Right lung (tissue), 5 donors: ENCODE measurements around the gene RFLNA. TPM values are rescaled to one million over a fixed set of nuclear protein-coding genes. Genes with fewer than 3 reads are reported as not detected.
"Not testable (repeated sequence)": the region's sequence is repeated elsewhere in the genome, so short reads cannot be mapped to it uniquely, and the experiment has no call there.

Experiments used
- DNase-seq, 2 donors: peaks; one replicate each; pipeline ENCODE4 v3.0.0-alpha.2; 2013
- polyA plus RNA-seq, 5 donors: library from polyadenylated mRNA; unstranded; fragments of 120-200 nt; gene quantifications; one replicate each; pipeline versions ENCODE4 v1.2.1 to v1.2.3, GENCODE V29; 2013; ENCODE audit warnings: inconsistent platforms in 1 of 5, low replicate concordance in 1 of 5; ENCODE audit not compliant: insufficient read length in 5 of 5, insufficient read depth in 1 of 5

The RFLNA gene
- polyA plus RNA-seq, 5 donors = 2.7 to 4.6 (median 3.5) TPM

DNA sequence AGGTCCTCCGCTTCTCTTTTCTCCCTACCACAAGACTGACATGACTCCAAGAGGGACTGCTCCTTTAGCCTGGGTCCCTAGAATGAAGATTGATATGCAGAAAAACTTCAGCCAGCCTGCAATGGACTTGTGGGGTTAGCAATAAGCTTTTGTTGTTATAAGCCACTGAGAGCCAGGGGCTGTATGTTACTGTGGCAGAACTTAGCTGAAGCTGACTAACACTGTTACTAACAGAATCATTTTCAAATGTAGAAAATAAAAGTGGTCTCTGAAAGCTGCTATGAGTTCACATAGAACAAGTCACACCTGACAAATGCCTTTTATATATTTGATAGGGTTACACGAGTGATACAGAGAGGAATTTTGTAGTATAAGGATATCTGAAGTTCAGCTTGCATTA lies 13.6 kb upstream of the RFLNA start:
- no peak for DNase-seq

DNA sequence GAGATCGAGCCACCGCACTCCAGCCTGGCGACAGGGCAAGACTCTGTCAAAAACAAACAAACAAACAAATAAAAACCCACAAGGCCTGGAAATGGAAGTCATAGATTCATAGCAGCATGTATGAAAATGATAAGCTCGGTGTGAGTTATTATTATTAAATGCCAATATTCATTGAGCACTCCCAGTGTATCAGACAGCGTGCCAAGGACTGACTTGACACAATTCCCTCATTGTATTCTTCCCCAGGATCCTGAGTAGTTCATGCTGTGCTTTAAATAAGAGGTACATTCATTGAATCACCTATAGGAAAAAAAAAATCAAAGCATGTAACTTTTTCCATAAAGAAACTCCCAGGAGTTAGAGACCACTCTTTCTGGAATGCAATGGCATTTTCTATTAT lies 12.6 kb upstream of the RFLNA start:
- no peak for DNase-seq

DNA sequence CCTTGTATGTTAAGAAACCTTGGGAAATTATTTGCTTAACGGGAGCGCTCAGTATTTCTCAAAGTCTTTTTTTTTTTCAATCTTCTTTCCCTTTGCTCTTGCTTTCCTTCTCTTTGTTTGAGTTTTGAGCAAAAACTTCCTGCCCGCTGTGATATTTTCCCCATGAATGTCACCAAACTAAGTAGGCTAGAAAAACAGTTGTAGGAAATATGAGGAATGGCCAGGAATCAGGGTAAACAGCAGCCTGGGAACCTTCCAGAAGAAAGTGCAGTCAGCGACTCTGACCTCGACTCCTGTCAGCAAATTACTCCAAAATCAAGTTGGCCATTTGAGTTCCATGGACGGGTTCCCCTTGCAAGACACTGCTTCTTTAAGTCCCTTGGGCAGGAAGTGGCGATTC lies 11.6 kb upstream of the RFLNA start:
- DNase-seq = no peak

DNA sequence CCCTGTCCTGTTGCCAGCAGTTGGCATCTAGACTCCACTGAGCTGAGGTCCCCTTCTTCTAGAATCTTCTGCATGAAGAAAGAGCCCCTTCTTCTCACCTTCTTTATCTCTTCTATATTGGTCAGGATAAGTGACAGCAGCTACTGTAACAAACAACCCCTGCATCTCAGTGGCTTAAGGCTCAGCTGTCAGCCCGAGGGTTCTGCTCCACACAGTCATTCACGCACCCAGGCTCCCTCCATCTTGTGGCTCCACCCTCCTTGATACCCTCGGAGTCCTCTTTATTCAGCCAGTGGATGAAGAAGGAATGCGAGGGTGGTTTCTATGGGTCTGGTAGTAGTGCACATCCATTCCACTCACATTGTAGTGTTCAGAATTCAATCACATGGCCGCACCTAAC lies 10.5 kb upstream of the RFLNA start:
- DNase-seq = no peak

DNA sequence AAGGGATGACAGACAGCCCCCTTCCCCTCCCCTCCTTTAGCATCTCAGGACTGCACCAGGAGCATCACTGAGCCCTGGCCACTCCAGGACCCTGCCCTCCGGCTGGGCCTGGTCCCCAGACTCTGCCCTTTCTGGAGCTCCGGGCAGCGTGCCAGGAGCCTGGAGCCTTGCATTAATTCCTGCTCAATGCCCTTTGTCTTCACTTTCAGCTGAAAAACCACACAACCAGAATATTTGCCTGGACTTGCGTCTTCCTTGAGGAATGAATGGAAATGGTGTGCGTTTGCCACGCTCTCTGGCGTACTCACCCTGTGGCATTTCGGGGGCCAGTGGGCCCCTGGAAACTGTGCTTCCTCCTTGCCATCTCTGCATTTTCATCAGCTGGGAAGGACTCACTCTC lies 8.5 kb upstream of the RFLNA start:
- no peak for DNase-seq

DNA sequence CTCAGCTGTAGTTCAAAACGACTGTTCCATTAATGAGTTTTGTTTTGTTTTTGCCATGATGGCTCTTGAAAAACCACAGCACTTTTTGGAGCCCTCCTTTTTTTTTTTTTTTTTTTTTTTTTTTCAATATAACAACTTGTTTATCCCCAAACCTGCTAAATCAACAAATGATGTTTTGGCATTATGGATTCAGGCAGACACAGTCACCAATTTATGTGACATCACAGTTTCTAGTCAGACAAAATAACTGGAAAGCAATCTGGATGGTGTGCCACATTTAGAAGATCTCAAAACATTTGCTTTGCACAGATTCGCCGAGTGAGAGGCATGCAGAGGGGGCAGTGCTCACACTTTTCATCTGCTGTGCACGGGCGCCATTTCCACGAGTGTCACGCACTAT lies 7.9 kb upstream of the RFLNA start:
- DNase-seq = no peak

DNA sequence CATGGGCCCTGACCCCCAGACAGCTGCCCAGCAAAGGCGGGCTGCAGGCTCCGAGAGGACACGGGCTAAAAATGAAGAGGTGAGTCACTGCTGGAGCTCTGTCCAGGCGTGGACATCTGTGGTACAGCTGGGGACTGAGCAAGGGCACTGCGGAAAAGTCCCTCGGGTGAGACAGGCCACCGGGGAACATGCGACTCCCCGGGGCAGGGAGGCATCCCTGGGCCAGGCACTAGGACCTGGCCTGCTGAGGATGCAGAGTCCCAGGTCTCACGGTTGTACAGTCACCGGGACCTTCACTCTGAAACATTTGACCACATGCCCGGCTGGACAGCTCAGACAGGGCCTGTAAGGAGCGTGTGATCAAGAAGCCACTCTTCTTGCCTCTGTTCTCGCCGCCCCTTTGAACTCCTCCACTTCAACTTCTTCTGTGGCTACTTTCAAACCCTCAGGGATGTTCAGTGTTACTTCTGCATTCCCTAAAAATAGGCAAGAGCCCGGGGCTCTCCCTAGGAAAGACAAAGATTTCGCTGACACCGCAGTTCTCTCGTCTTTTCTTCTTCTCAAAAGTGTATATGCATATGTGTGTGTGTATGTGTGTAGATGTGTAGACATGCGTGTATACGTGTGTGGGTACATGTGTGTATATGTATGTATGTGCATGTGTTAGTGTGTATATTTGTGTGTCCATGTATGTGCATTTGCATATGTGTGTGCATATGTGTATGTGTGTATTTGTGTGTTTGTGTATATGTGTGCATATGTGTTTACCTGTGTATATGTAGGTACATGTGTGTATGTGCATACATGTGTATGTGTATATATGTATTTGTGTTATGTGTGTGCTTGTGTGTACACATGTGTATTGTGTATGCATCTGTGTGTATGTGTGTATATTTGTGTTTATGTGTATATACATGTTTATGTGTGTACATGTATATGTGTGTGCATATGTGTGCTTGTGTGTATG lies 5.0 kb upstream of the RFLNA start:
- no peak for DNase-seq

DNA sequence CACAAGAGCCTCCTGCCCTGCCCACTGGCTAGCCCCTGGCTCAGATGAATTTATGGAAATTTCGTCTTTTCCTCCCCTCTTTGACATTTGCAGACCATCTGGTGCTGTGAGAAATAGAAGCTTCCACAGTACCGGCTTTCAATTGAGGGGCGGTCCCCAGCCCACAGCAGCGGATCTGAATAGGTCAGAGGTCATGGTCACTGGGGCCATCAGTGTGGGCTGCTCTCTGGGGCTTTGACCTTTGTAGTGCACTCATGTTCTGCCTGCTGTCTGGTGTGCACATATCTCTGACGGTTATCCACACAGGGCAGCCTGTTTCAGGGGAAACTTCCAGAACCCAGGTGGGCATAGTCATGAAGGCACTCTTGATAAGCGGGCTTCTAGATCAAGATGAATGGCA lies 2.5 kb upstream of the RFLNA start:
- DNase-seq = no peak

DNA sequence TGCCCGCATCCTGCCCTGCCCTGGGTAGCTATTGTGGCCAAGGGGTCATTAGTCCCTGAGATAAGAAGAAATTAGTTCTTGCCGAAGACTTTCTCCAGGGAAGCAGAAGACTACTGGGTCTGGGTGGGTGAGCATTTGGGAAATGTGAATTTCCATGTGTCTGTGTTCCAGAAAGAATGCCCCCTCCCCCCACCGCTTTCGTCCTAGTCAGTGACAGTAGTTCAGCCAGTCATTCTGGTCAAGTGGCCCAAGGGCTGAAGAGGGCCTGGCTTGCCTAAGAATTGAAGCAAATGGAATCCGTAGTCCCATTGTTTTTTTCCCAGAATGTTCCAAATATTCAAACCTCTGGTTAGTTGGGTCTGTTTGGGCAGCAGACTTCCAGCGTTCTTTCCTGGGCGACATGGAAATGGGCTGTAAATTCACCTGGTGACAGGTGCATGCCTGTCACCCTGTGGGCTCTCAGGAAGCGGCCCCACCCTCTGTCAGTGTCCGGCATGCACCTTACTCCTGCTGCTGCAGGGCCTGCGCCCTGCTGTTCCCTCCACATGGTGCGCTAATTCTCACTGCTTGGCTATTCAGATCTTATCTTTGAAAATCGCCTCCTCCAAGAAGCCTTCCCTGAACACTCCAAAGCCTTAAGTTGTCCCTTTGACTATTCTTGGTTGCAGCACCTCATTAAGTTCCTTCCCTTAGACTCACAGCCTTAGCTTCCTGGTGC lies 1.4 kb upstream of the RFLNA start:
- DNase-seq = no peak

DNA sequence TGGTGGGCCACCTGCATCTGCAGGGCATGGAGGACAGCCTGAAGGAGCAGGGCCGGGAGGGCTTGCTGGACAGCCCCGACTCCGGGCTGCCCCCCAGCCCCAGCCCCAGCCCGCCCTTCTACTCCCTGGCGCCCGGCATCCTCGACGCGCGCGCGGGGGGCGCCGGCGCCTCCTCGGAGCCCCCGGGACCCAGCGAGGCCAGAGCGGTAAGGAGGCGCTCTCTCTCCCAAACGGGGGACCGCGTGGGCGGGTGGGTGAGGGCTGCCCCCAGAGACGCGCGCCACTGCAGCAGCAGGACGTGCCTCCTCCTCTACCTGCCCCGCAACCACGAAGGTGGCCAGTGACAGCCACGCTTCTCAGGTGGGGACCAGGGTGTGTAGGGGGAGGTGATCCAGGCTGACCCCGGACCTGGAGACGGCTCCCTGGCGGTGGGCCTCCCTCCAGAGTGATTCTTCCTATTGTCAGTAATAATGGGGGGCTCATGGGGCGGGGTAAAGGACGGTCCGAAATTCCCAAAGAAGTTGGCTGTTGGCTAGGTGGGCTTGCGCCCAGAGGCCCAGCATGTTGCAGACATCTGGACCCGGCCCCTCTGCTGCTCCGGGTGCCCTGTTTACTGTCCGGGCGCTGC lies 652 bp downstream of the RFLNA start:
- no peak for DNase-seq

DNA sequence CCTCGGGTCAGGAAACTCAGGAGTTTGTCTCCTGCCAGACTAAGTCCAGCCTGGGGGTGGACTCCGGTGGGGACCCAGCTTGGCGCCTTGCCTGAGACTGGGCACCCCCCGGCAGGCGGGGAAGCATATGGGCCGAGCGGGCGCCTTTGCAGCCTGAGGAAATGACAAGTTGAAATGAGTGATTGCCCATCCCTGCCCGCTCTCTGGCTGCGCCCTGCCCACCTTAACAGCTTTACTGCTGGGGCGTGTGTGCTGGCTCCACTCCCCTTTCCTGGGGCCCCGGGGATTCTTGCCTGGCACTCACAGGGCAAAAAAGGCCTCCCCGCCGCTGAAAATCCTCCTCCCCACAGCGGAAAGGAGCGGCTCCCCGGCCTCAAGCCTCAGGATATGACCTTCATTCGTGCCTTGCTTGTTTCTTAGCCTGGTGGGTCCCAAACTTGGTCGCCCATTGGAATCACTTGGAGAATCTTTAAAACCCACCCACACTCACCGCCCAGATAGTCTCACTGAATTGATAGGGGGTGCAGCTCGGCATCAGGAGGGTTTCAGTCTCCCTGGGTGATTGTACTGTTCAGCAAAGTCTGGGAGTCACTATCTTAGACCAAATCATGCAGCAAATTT lies 1.5 kb downstream of the RFLNA start:
- no peak for DNase-seq

DNA sequence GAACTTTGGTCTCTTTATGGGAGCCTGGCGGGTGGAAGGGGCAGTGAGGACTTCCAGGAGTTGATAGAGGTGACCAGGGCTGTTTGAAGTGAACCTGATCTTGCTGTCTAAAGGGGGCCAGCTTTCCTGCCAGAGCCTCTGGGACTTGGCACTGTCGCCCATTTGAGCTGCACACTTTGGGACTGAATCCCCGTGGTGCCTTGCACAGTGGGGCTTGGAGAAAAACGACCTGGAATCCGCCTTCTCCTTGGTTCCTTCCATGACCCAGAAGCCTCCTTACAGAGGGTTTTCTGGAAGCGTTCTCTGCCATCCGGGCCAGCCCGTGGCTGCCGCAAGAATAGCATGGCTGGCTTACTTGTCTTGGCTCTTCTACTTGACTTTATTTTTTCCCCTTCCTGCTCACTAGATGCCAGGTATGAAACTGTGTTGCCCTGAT lies 2.0 kb downstream of the RFLNA start:
- DNase-seq = no peak

DNA sequence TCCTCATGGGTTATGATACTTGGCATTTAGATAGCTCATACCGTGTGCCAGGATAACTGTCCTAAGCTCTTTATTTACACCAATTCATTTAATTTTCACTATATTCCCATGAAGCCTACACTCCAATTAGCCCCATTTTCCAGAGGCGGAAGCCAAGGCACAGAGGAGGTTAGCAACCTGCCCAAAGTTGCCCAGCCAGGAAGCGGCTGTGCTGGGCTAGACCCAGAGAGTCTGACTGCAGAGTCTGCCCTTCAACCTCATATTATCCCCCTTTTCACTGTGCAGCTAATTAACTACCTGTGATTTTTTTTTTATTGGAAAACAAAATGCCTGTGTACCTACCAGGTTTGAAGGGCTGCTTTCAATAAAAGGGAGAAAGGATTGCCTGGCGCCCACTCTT lies 2.5 kb downstream of the RFLNA start:
- DNase-seq = no peak

DNA sequence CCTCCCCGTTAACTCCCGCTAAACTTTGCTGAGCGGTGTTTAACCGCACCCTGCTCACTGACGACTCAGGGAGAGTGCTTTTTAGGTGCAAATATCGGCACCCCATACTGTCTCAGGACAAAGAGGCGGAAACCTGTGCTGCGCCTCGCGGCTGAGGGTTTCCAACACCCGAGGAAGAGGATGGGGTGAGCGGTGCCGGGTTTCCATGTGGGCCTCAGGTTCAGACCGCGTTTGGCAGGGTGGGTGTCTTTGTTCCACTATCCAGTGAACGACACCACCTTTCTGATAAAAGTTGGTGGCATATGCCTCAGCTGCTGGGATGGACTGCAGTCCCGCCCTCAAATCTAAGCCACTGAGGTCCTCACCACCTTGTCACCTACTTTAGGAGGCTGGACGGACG lies 3.0 kb downstream of the RFLNA start:
- no peak for DNase-seq

DNA sequence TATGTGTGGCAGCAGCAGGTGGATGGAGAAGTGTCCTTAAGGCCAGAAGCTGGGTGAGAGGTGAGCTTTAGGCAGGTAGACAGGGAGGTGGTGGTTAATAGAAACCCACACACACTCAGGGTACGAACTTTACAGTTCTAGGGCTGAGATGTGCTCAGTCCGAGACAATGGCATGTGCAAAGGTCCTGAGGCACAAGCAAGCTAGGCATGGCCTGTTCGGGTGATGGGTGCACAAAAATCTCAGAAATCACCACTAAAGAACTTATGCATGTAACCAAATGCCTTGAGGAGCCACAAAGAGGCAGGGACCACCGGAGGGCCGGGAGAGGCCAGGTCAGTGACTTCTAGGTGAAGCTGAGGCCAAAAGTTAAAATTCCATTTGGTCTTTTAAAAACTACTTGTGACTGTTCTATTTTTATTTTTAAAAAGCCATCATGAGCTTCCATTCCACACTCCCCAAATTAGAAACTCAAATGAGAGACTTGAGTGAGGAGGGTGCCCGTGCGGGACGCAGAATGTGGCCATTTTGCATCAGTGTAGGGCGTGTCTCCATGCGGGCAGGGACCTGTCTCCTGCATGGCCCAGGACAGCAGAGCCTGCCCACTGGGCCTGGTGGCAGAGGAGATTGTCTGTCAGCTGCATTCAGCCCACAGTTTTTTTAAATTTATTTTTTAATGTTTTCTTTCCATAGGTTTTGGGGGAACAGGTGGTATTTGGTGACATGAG lies 4.0 kb downstream of the RFLNA start:
- DNase-seq = no peak

DNA sequence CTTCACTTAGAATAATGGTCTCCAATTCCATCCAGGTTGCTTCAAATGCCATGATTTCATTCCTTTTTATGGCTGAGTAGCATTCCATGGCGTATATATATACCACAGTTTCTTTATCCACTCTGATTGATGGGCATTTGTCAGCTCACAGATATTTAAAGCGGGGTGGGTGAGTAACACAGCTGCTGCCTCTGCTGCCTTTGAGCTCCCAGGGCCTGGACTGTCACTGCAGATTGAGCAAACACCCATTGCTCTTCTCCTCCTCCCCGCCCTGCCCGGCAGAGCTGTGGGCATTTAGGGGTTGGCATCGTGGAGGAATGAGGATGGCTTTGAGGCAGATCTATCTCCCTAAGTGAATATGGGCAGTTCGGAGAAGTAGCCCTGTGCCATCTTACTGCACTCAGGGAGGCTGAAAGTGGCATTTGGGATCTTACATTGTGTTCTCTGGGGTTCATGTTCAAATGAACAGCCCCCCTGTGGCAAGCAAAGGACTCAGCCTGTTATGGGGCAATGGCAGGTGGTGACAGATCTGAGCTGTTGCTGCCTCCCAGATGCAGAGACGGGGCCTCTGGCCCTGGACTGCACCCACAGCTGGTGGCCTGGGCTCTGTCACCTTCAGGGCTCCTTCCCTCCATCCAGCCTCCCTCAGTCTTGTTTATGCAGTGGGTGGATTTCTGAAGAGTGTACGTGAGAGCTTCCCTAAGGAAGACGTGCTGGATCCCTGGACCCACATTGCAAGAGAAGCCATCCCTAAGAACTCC lies 4.9 kb downstream of the RFLNA start:
- DNase-seq = no peak

DNA sequence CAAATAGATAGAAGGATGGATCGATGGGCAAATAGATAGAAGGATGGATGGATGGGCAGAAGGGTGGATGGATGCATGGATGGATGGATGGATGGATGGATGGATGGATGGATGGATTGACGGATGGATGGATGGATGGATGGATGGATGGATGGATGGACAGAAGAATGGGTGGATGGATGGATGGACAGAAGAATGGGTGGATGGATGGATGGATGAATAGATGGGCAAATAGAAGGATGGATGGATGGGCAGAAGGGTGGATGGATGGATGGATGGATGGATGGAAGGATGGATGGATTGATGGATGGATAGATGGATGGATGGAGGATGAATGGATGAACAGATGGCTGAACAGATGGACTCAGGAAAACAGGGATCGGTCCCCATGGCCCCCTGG lies 5.8 kb downstream of the RFLNA start:
- not testable (repeated sequence) for DNase-seq

DNA sequence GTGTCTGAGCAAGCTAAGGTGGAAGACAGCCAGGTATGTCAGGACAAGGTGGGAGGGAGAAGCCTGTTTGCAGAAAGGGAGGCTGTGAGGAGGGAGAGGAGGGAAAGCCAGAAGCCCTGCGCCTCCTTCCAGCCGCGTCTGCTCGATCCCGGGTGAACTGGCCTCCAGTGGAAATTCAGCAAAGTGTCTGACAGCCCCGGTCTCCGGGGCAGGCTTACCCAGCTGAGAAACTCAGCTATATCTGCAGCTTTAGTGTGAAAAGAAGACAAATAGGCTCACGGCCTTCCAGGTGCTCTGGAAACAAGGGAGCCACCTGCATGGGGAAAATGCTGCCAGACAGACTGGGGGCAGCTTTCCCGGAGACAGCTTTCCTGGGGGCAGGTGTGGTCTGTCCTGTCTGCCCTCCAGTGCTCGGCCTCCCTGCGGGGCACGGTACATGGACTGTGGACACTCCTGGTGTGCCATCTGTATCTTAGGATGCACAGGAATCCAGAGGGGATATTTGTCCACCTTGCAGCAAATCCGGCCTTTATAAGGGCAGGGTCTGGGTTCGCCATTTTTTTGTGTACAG lies 6.3 kb downstream of the RFLNA start:
- no peak for DNase-seq

DNA sequence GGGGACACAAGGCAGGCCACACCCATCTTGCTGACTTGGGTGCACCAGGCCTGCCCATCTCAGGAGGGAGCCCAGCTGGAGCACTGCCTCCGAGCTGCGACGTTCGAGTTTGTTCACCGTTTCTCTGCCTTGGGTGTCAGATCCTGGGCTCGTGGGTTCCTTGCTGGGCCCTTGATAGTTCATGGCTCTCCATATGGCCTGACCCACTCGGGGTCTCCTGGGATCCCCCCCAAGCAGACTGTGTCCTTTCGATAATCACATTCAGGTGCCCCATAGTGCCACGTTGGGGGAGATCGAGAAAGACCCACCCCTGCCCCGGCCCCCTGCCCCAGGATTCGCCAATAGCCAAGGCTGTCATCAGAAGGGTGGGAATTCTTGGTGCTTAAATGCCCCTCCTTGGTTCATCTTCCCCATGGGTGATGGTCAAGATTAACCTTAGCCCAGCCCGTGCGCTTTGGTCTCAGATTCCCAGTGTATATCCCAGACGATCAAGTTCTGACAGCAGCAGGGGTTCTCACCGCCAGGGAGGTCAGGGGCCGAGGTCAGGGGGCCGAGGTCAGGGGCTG lies 7.4 kb downstream of the RFLNA start:
- DNase-seq = no peak
